LNCAP (cell line): ENCODE data around the gene OR6S1.

ENCODE experiments used
- TF ChIP-seq, protein P1 (sequence below): fragments of 450-650 bp; IDR thresholded peaks from 2 replicates; pipeline ENCODE4 v1.5.1; 2017; ENCODE audit warnings: mild to moderate bottlenecking

OR6S1 gene, protein sequence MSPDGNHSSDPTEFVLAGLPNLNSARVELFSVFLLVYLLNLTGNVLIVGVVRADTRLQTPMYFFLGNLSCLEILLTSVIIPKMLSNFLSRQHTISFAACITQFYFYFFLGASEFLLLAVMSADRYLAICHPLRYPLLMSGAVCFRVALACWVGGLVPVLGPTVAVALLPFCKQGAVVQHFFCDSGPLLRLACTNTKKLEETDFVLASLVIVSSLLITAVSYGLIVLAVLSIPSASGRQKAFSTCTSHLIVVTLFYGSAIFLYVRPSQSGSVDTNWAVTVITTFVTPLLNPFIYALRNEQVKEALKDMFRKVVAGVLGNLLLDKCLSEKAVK

DNA sequence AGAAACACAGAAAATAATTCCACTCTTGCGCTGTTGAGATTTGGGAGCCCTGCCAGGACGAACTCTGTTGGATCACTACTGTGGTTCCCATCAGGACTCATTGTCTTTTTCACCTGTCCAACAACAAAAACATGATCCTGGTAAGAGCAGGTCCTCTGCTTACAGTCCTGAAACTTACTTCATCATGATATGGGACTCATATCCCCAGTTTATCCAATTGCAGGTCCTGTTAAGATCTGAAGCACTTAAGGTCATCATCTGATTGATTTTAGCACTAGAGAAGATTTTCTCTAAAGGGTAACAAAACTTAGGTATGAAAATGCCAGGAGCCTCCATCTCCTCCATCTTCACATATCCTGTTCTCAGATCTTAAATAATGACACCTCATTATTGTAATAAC, at the start of gene OR6S1:
Gene OR6S1 (minus strand): TSS at position 101 of the 400 bp plus-strand sequence. CDS start 0 bp downstream, at position 101.
- TF ChIP-seq, protein P1, sequence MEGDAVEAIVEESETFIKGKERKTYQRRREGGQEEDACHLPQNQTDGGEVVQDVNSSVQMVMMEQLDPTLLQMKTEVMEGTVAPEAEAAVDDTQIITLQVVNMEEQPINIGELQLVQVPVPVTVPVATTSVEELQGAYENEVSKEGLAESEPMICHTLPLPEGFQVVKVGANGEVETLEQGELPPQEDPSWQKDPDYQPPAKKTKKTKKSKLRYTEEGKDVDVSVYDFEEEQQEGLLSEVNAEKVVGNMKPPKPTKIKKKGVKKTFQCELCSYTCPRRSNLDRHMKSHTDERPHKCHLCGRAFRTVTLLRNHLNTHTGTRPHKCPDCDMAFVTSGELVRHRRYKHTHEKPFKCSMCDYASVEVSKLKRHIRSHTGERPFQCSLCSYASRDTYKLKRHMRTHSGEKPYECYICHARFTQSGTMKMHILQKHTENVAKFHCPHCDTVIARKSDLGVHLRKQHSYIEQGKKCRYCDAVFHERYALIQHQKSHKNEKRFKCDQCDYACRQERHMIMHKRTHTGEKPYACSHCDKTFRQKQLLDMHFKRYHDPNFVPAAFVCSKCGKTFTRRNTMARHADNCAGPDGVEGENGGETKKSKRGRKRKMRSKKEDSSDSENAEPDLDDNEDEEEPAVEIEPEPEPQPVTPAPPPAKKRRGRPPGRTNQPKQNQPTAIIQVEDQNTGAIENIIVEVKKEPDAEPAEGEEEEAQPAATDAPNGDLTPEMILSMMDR = no peak

DNA sequence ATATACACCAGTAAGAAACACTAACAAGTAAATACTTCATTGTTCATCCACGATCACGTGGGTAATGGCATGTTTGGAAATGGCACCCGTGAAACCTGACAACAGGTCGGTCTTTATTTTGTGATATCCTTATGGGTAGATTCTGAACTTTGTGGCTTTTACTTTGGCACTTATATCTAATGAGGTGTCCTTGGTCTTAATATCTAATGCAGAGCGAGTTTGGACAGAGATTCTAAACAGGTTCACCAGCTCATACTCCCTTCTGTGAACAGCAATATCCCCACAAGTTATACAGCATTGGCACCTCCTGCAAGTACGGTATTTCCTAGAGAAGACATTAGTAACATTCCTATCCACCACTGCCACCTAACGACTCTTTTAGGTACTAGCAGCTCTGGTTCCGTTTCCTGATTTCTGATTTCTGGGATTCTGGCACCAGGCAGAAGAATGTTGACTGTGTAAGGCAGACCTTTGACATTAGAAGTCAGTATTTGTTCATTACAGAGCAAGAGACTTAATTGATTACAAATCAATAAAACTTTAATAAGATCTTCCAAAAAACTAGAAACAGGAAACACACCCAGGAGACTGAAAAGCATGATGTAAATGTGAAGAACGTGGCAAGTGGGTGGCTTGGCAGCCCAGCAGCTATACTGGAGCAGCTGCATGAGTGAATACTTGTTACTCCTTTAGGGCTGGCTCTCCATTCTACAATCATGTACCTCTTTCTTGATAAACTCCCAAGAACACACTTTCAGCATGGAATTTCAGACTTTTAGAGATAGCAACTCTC, 49.6 kb upstream of the OR6S1 start:
- TF ChIP-seq, protein P1 = peak; percentile 86

- TF ChIP-seq, protein P1 = no peak
Observed at GRCh38 chr14:20688167-20688839, 46.8 kb upstream of the OR6S1 start, which contains the start of gene ANG. ANG (plus strand) TSS chr14:20688764; CDS start chr14:20693565, 4,801 bp downstream.

DNA sequence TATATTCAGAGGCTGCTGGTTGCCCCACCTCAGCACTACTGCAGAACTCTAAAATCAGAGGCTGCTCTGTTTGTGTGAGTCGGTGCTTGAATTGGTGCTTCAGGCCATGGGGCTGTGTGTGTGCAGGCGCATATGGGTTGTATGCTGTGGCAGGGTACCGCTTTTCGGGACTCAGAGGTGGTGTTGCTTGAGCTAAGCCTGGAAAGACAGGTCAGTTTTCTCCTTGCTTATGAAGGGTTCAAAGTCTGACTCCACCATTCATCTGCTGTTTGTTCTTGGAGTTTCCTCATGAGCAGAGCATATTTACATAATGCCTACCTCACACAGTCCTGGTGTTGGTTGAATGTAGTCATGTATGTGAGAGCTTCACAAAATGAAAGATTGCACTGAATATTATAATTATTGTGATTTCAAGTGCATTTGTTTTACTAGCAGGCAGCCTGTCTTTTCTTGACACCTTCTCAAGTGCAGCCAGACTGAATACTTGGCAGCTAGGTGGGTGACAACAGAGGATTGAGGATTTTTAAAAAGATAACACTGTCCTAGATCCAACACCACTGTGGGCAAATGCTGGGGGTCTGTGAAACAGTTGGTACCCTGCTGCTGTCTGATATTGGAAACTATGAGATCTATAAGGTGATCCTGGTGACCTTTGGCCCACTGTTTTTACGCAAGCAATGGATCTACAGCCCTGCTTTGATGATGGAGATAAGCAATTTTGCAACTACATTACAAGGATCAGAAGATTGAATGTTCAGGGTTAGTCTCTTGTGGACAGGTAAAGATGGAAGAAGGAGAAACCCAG, 46.1 kb upstream of the OR6S1 start:
- TF ChIP-seq, protein P1 = no peak

DNA sequence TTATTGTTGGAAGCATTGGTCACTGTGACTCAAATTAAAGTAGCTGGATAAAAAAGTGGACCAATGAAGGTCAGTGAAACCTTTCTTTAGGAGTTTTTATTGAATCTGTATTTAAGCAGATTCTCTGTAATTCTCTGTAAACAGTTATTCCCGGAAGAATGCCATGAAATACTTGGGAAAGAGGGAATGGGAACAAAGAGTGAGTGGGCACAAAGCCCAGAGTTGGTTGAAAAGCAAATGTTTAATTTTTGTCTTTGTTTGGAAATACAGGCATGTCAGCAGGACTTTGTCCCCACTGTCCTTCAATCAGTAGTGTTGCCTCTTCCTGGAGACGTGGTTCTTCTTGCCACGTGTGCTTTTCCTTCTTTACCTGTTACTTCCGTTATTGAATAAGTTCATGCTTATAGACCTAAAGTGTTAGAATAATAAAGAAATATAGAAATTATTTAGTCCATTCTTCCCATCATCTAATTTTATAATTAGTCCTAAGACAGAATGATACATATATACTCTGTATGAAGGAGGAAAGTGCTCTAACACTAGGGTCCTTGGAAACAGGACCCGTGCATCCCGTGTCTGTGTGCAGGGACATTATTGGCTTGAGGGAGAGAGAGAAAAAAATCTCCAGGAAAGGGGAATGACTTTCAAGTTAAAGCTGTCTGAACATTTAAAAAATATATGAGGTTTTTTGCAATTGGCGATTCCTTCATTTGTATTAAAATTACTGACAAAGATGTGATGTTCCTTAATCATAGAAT, 45.1 kb upstream of the OR6S1 start:
- TF ChIP-seq, protein P1 = no peak

- TF ChIP-seq, protein P1 = no peak
Observed at GRCh38 chr14:20684662-20685456, 43.4 kb upstream of the OR6S1 start.
